OCI-LY7 (cell line): Measurements from ENCODE around the gene MIER2. TPM values are rescaled to one million over a fixed set of nuclear protein-coding genes. Genes with fewer than 3 reads are reported as not detected.

Source experiments
- BruUV-seq: library from RNA; stranded (reverse); fragments of 400-500 nt; replicated peaks from 2 replicates; lab custom pipeline; 2021; lab: Mats Ljungman, UMichigan
- CTCF ChIA-PET: fragments of 300-600 bp; sonication (Branson Sonifier 250); formaldehyde crosslinking; loops from one replicate; lab custom pipeline; 2022; ENCODE audit warnings: antibody characterized with exemption; ENCODE audit not compliant: unreplicated experiment; lab: Charles Lee
- POLR2A ChIA-PET: fragments of 300-600 bp; sonication (Branson Sonifier 250); formaldehyde crosslinking; loops from one replicate; lab custom pipeline; 2022; ENCODE audit warnings: antibody characterized with exemption; lab: Charles Lee
- DNase-seq: peaks from one replicate; pipeline ENCODE4 v3.0.0-alpha.2; 2015; ENCODE audit warnings: low spot score
- H2AFZ ChIP-seq: fragments of 200-600 bp; sonication (generic), shearing (Covaris generic); 2 replicates; pipeline ENCODE4 v1.6.1; 2014; ENCODE audit warnings: mild to moderate bottlenecking, antibody characterized with exemption, low read length, moderate library complexity
- H3K27ac ChIP-seq: fragments of 200-600 bp; sonication (generic); 2 replicates; pipeline ENCODE4 v1.5.1; 2014; ENCODE audit warnings: mixed run types, low read depth, mild to moderate bottlenecking, moderate library complexity, low read length, inconsistent platforms; ENCODE audit not compliant: poor library complexity, severe bottlenecking
- H3K36me3 ChIP-seq: fragments of 200-600 bp; sonication (generic); 2 replicates; pipeline ENCODE4 v1.6.1; 2014; ENCODE audit warnings: mild to moderate bottlenecking, antibody characterized with exemption, low read length, moderate library complexity, mixed read lengths; ENCODE audit not compliant: insufficient read depth
- H3K4me1 ChIP-seq: fragments of 200-600 bp; sonication (generic); 2 replicates; pipeline ENCODE4 v1.5.1; 2014; ENCODE audit warnings: mild to moderate bottlenecking, low read length; ENCODE audit not compliant: insufficient read depth, poor library complexity, severe bottlenecking
- H3K4me2 ChIP-seq: fragments of 200-600 bp; sonication (generic); 2 replicates; pipeline ENCODE4 v1.6.1; 2014; ENCODE audit warnings: mild to moderate bottlenecking, low read length
- H3K4me3 ChIP-seq: fragments of 200-600 bp; sonication (generic); 2 replicates; pipeline ENCODE4 v1.5.1; 2014; ENCODE audit warnings: mild to moderate bottlenecking, low read depth, low read length; ENCODE audit not compliant: poor library complexity, severe bottlenecking
- H3K79me2 ChIP-seq: fragments of 200-600 bp; sonication (generic); 2 replicates; pipeline ENCODE4 v1.6.1; 2016; ENCODE audit warnings: low read depth, mild to moderate bottlenecking, low read length, moderate library complexity, mixed read lengths; ENCODE audit not compliant: insufficient read depth
- H3K9me2 ChIP-seq: fragments of 200-600 bp; sonication (generic); 2 replicates; pipeline ENCODE4 v1.6.1; 2016; ENCODE audit warnings: mild to moderate bottlenecking, low read length, mixed read lengths; ENCODE audit not compliant: insufficient read depth
- H3K9me3 ChIP-seq: fragments of 200-600 bp; sonication (generic); 2 replicates; pipeline ENCODE4 v1.6.1; 2014; ENCODE audit warnings: mild to moderate bottlenecking, mixed run types, low read length, mixed read lengths
- H4K20me1 ChIP-seq: fragments of 200-600 bp; sonication (generic); 2 replicates; pipeline ENCODE4 v1.6.1; 2014; ENCODE audit warnings: mild to moderate bottlenecking, antibody characterized with exemption, low read length, moderate library complexity, mixed read lengths; ENCODE audit not compliant: insufficient read depth
- EZH2phosphoT487 ChIP-seq: fragments of 200-600 bp; sonication (generic); IDR thresholded peaks from 2 replicates; pipeline ENCODE4 v1.6.1; 2018; ENCODE audit warnings: low read depth, borderline replicate concordance, mild to moderate bottlenecking, mixed run types, antibody characterized with exemption, low read length, moderate library complexity, mixed read lengths
- intact Hi-C: fragments of 100-400 bp; cut with micrococcal nuclease; formaldehyde crosslinking; loops from one replicate; pipeline ENCODE4 v1.10.0; 2022; ENCODE audit not compliant: unreplicated experiment
- total RNA-seq, 2 experiments: library from RNA; depleted of rRNA in 1 of 2; stranded (reverse); fragments of >200 nt in 1 of 2; shearing (Covaris generic) in 1 of 2; gene quantifications; 2 replicates each; pipeline ENCODE4 v1.2.3, GENCODE V29; 2014 to 2022
- TF ChIP-seq, protein P1 (sequence below): fragments of 200-600 bp; sonication (generic); conservative IDR thresholded peaks from 2 replicates; pipeline ENCODE4 v1.5.1; 2014; ENCODE audit warnings: mild to moderate bottlenecking, antibody characterized with exemption, low read length, moderate library complexity, mixed read lengths

The MIER2 gene
- total RNA-seq, 2 experiments from 2014 or later: 29.1 to 30.2 TPM

- intact Hi-C loops: no loop called here
- Histone ChIP-seq H3K4me3 (no peak overlapping the region), H3K4me2 (no peak overlapping the region), H4K20me1 (no peaks in the 10 kb centered on the region), H3K36me3 (no peaks in the 10 kb centered on the region), H3K4me1 (peaks cover 10% of the 10 kb centered on the region), H2AFZ (no peak overlapping the region), H3K9me3 (no peaks in the 10 kb centered on the region), H3K27ac (no peak overlapping the region), H3K9me2 (no peaks in the 10 kb centered on the region), H3K79me2 (no peaks in the 10 kb centered on the region)
- CTCF ChIA-PET: interaction anchor here (1.3 kb wide), 1 partner anchor 136 kb away, joined by 3 read pairs; no protein-coding TSS in a partner anchor
- POLR2A ChIA-PET: interaction anchor here (0.5 kb wide), 1 partner anchor 233 kb away, joined by 6 read pairs; no protein-coding TSS in a partner anchor
- no TSS peak for BruUV-seq
- no peak for DNase-seq
- TF ChIP-seq EZH2phosphoT487: no peak
- TF ChIP-seq, protein P1, sequence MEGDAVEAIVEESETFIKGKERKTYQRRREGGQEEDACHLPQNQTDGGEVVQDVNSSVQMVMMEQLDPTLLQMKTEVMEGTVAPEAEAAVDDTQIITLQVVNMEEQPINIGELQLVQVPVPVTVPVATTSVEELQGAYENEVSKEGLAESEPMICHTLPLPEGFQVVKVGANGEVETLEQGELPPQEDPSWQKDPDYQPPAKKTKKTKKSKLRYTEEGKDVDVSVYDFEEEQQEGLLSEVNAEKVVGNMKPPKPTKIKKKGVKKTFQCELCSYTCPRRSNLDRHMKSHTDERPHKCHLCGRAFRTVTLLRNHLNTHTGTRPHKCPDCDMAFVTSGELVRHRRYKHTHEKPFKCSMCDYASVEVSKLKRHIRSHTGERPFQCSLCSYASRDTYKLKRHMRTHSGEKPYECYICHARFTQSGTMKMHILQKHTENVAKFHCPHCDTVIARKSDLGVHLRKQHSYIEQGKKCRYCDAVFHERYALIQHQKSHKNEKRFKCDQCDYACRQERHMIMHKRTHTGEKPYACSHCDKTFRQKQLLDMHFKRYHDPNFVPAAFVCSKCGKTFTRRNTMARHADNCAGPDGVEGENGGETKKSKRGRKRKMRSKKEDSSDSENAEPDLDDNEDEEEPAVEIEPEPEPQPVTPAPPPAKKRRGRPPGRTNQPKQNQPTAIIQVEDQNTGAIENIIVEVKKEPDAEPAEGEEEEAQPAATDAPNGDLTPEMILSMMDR: no peak
Measured at GRCh38 chr19:370641-371330, 26.2 kb upstream of the MIER2 start.

DNA sequence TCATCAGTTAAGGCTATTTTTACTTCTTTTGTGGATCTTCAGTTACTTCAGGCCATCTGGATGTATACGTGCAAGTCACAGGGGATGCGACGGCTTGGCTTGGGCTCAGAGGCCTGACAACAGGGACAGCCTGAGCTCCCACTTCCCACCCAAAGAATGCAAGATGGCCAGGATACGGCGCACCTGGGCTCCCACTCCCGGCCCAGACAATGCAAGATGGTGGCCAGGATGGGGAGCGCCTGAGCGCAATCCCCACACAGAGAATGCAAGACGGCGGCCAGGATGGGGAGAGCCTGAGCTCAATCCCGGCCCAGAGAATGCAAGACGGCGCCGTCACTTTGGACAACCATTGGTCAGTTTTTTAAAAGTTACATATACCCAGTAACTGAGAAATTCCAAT, 25.3 kb upstream of the MIER2 start:
- intact Hi-C loops: no loop called here
- BruUV-seq: no TSS peak
- no peak overlapping the region for H3K27ac ChIP-seq
- ChIA-PET CTCF (no interaction called here), POLR2A (no interaction called here)
- DNase-seq: no peak
- no peaks in the 10 kb centered on the region for H3K79me2 ChIP-seq
- H3K9me2 ChIP-seq: no peaks in the 10 kb centered on the region
- no peaks in the 10 kb centered on the region for H3K9me3 ChIP-seq
- TF ChIP-seq, protein P1: no peak
- no peak for TF ChIP-seq EZH2phosphoT487
- no peak overlapping the region for H3K4me2 ChIP-seq
- no peaks in the 10 kb centered on the region for H3K36me3 ChIP-seq
- no peak overlapping the region for H3K4me3 ChIP-seq
- H2AFZ ChIP-seq: no peak overlapping the region
- peaks cover 10% of the 10 kb centered on the region for H3K4me1 ChIP-seq
- no peaks in the 10 kb centered on the region for H4K20me1 ChIP-seq

DNA sequence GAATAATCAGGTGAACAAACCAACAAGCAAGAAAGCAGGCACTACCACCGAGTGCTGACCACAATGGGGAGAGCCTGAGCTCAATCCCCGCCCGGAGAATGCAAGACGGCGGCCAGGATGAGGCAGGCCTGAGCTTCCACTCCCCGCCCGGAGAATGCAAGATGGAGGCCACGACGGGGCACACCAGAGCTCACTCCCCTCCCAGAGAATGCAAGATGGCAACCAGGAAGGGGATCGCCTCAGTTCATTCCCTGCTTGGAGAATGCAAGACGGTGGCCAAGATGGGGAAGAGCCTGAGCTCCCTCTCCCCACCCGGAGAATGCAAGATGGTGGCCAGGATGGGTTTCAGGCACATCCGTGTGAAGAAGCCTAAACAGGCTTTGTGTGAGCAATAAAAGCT, 24.7 kb upstream of the MIER2 start:
- no peak for DNase-seq
- Histone ChIP-seq H3K9me2 (no peaks in the 10 kb centered on the region), H3K4me2 (no peak overlapping the region), H3K4me3 (no peak overlapping the region), H4K20me1 (no peaks in the 10 kb centered on the region), H3K4me1 (peaks cover 10% of the 10 kb centered on the region), H3K27ac (no peak overlapping the region), H3K9me3 (no peaks in the 10 kb centered on the region), H3K79me2 (no peaks in the 10 kb centered on the region), H2AFZ (no peak overlapping the region), H3K36me3 (no peaks in the 10 kb centered on the region)
- POLR2A ChIA-PET: no interaction called here
- BruUV-seq: no TSS peak
- CTCF ChIA-PET: interaction anchor here (0.7 kb wide), 1 partner anchor 14 kb away, joined by 3 read pairs; no protein-coding TSS in a partner anchor
- TF ChIP-seq, protein P1: no peak
- TF ChIP-seq EZH2phosphoT487: no peak
- intact Hi-C loops: no loop called here
